GM12878 (cell line): ENCODE measurements around the gene G2E3.

Experiments
- BHLHE40 ChIP-seq, 2 experiments: fragments of 450-650 bp in 1 of 2; IDR thresholded peaks; 2 replicates each; pipeline ENCODE4 v1.6.1; 2011 to 2017; ENCODE audit warnings: low read depth in 2 of 2, borderline replicate concordance in 1 of 2, improper control_type of control experiment in 1 of 2, low read length in 1 of 2, mild to moderate bottlenecking in 1 of 2
- DPF2 ChIP-seq: fragments of 450-650 bp; IDR thresholded peaks from 2 replicates; pipeline ENCODE4 v1.6.1; 2017; ENCODE audit warnings: mild to moderate bottlenecking
- LARP7 ChIP-seq: fragments of 450-650 bp; IDR thresholded peaks from 2 replicates; pipeline ENCODE4 v1.6.1; 2017; ENCODE audit warnings: mild to moderate bottlenecking
- MEF2B ChIP-seq: fragments of 450-650 bp; IDR thresholded peaks from 2 replicates; pipeline ENCODE4 v1.6.1; 2018; ENCODE audit warnings: mild to moderate bottlenecking, moderate library complexity; ENCODE audit not compliant: partially characterized antibody, poor library complexity, severe bottlenecking
- POLR2A ChIP-seq: IDR thresholded peaks from 2 replicates; pipeline ENCODE4 v1.6.1; 2011; ENCODE audit warnings: low read depth, mild to moderate bottlenecking, low read length
- POLR2AphosphoS5 ChIP-seq: IDR thresholded peaks from 2 replicates; pipeline ENCODE4 v1.6.1; 2011; ENCODE audit warnings: mild to moderate bottlenecking, low read length, inconsistent platforms
- RB1 ChIP-seq: fragments of 450-650 bp; formaldehyde crosslinking; IDR thresholded peaks from 2 replicates; pipeline ENCODE4 v1.6.1; 2017; ENCODE audit warnings: mild to moderate bottlenecking, borderline replicate concordance
- TARDBP ChIP-seq: IDR thresholded peaks from 2 replicates; pipeline ENCODE4 v1.6.1; 2016; ENCODE audit warnings: borderline replicate concordance
- YY1 ChIP-seq: IDR thresholded peaks from 2 replicates; pipeline ENCODE4 v1.6.1; 2011; ENCODE audit warnings: low read depth, mild to moderate bottlenecking, low read length
- TF ChIP-seq, protein P1 (sequence below): fragments of 450-650 bp; formaldehyde crosslinking; IDR thresholded peaks from 2 replicates; pipeline ENCODE4 v1.5.0; 2022; ENCODE audit warnings: mild to moderate bottlenecking, missing genetic modification characterization
- TF ChIP-seq, protein P2 (sequence below), 3 experiments: IDR thresholded peaks in 2 of 3; conservative IDR thresholded peaks in 1 of 3; 2 replicates each; pipeline ENCODE4 v1.5.1; 2011; ENCODE audit warnings: low read depth in 3 of 3, low read length in 3 of 3, mild to moderate bottlenecking in 3 of 3, control low read depth in 2 of 3, moderate library complexity in 2 of 3, inconsistent platforms in 1 of 3, mixed read lengths in 1 of 3; ENCODE audit not compliant: control insufficient read depth in 2 of 3, insufficient read depth in 1 of 3; ENCODE audit errors: extremely low read depth in 1 of 3
- TF ChIP-seq, protein P3 (sequence below): IDR thresholded peaks from 2 replicates; pipeline ENCODE4 v1.6.1; 2011; ENCODE audit warnings: low read depth, low read length, improper control_type of control experiment, borderline replicate concordance
- TF ChIP-seq, protein P4 (sequence below): fragments of 450-650 bp; IDR thresholded peaks from 2 replicates; pipeline ENCODE4 v1.6.1; 2018; ENCODE audit warnings: mild to moderate bottlenecking, low read depth, moderate library complexity; ENCODE audit not compliant: partially characterized antibody

DNA sequence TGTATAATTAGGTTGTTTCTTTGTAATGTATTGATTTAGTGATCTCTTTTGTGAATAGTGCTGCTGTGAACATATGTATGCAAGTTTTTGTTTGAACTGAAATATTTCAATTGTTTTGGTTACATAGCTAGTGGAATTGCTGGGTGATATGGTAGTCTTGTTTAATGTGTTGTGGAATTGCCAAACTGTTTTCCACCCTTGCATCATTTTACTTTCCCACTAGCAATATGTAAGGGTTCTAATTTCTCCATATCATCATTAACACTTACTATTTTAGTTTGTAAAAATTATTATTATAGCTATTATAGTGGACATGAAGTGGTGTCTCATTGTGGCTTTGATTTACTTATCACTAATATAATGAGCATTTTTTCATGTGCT is 5.9 kb downstream of the G2E3 start:
- TF ChIP-seq, protein P1, sequence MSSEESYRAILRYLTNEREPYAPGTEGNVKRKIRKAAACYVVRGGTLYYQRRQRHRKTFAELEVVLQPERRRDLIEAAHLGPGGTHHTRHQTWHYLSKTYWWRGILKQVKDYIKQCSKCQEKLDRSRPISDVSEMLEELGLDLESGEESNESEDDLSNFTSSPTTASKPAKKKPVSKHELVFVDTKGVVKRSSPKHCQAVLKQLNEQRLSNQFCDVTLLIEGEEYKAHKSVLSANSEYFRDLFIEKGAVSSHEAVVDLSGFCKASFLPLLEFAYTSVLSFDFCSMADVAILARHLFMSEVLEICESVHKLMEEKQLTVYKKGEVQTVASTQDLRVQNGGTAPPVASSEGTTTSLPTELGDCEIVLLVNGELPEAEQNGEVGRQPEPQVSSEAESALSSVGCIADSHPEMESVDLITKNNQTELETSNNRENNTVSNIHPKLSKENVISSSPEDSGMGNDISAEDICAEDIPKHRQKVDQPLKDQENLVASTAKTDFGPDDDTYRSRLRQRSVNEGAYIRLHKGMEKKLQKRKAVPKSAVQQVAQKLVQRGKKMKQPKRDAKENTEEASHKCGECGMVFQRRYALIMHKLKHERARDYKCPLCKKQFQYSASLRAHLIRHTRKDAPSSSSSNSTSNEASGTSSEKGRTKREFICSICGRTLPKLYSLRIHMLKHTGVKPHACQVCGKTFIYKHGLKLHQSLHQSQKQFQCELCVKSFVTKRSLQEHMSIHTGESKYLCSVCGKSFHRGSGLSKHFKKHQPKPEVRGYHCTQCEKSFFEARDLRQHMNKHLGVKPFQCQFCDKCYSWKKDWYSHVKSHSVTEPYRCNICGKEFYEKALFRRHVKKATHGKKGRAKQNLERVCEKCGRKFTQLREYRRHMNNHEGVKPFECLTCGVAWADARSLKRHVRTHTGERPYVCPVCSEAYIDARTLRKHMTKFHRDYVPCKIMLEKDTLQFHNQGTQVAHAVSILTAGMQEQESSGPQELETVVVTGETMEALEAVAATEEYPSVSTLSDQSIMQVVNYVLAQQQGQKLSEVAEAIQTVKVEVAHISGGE (CRISPR knock-in tag) = no peak
- TF ChIP-seq DPF2 = no peak
- TF ChIP-seq BHLHE40 (IDR thresholded peaks at IDR 0.05; ENCODE audit: borderline replicate concordance in 1 of 2, low read depth in 2 of 2, low read length in 1 of 2) = no peak
- no peak for TF ChIP-seq YY1
- TF ChIP-seq POLR2AphosphoS5 = no peak
- TF ChIP-seq, protein P2, sequence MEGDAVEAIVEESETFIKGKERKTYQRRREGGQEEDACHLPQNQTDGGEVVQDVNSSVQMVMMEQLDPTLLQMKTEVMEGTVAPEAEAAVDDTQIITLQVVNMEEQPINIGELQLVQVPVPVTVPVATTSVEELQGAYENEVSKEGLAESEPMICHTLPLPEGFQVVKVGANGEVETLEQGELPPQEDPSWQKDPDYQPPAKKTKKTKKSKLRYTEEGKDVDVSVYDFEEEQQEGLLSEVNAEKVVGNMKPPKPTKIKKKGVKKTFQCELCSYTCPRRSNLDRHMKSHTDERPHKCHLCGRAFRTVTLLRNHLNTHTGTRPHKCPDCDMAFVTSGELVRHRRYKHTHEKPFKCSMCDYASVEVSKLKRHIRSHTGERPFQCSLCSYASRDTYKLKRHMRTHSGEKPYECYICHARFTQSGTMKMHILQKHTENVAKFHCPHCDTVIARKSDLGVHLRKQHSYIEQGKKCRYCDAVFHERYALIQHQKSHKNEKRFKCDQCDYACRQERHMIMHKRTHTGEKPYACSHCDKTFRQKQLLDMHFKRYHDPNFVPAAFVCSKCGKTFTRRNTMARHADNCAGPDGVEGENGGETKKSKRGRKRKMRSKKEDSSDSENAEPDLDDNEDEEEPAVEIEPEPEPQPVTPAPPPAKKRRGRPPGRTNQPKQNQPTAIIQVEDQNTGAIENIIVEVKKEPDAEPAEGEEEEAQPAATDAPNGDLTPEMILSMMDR (IDR thresholded peaks at IDR 0.05 in 2 of 3, conservative IDR thresholded peaks at IDR 0.05 in 1 of 3; ENCODE audit: control insufficient read depth in 2 of 3, extremely low read depth in 1 of 3, insufficient read depth in 1 of 3, low read depth in 3 of 3, low read length in 3 of 3) = no peak
- TF ChIP-seq, protein P3, sequence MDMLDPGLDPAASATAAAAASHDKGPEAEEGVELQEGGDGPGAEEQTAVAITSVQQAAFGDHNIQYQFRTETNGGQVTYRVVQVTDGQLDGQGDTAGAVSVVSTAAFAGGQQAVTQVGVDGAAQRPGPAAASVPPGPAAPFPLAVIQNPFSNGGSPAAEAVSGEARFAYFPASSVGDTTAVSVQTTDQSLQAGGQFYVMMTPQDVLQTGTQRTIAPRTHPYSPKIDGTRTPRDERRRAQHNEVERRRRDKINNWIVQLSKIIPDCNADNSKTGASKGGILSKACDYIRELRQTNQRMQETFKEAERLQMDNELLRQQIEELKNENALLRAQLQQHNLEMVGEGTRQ = no peak
- no peak for TF ChIP-seq POLR2A
- no peak for TF ChIP-seq RB1
- TF ChIP-seq, protein P4, sequence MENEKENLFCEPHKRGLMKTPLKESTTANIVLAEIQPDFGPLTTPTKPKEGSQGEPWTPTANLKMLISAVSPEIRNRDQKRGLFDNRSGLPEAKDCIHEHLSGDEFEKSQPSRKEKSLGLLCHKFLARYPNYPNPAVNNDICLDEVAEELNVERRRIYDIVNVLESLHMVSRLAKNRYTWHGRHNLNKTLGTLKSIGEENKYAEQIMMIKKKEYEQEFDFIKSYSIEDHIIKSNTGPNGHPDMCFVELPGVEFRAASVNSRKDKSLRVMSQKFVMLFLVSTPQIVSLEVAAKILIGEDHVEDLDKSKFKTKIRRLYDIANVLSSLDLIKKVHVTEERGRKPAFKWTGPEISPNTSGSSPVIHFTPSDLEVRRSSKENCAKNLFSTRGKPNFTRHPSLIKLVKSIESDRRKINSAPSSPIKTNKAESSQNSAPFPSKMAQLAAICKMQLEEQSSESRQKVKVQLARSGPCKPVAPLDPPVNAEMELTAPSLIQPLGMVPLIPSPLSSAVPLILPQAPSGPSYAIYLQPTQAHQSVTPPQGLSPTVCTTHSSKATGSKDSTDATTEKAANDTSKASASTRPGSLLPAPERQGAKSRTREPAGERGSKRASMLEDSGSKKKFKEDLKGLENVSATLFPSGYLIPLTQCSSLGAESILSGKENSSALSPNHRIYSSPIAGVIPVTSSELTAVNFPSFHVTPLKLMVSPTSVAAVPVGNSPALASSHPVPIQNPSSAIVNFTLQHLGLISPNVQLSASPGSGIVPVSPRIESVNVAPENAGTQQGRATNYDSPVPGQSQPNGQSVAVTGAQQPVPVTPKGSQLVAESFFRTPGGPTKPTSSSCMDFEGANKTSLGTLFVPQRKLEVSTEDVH = no peak
- no peak for TF ChIP-seq MEF2B
- no peak for TF ChIP-seq TARDBP
- TF ChIP-seq LARP7 = no peak
